CD4-positive, alpha-beta T cell treated with Interleukin-15 for 1 hour (primary cell): ENCODE measurements around the gene REXO4.

Experiments used
- DNase-seq: peaks from one replicate; pipeline ENCODE4 v3.0.0-alpha.2; 2020

The REXO4 gene

DNA sequence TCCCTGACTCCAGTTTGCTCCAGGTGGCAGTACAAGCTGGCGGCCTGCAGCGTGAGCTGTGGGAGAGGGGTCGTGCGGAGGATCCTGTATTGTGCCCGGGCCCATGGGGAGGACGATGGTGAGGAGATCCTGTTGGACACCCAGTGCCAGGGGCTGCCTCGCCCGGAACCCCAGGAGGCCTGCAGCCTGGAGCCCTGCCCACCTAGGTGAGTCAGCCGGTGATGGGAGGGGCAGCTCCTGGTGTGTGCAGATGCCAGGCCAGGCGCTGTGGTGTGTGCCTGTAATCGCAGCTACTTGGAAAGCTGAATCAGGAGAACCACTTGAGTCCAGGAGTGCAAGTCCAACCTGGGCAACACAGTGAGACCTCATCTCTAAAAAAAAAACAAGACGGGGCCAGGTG lies 31.9 kb upstream of the REXO4 start:
- no peak for DNase-seq

DNA sequence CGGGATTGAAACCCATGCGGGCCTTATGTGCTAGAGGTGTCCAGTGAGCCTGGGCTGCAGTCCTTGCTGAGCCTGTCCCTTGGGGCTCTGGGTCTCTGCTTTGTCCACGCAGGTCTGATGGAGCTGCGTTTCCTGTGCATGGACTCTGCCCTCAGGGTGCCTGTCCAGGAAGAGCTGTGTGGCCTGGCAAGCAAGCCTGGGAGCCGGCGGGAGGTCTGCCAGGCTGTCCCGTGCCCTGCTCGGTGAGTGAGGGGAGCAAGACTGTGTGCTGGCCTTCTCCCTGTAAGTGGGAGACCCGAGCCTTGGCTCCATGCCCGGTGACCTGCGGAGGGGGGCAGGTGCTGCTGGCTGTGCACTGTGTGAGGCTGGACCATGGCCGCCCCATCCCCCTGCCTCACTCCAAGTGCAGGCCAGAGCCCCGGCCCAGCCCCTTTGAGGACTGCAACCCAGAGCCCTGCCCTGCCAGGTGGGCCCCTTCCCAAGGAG lies 30.7 kb upstream of the REXO4 start:
- DNase-seq, result no peak

DNA sequence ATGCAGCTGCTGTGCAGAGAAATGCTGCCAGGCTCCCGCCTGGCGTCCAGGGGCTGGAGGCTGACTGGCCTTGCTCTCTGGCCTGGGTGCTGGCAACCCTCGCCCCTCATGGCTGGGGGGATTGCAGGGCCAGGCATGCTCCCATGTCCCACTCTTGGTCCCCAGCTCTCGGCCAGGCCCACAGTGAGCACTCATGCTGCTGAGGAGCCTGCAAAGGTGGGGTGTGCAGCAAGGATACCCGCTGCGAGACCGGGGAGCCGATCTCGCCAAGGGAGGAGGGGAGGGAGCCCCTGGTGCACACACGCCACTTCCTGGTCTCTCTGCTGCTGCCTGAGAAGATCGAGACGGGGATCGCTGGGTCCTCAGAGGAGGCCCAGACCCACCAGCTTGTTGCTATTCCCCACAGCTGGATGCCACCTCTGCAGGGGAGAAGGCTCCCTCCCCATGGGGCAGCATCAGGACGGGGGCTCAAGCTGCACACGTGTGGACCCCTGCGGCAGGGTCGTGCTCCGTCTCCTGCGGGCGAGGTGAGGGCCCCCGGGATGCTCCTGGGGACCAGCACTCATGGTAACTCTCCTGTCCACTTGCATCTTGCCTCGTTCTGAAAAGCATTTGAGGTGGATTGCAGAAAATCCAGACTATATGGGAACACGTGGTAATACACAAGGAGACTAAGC lies 27.6 kb upstream of the REXO4 start:
- no peak for DNase-seq

DNA sequence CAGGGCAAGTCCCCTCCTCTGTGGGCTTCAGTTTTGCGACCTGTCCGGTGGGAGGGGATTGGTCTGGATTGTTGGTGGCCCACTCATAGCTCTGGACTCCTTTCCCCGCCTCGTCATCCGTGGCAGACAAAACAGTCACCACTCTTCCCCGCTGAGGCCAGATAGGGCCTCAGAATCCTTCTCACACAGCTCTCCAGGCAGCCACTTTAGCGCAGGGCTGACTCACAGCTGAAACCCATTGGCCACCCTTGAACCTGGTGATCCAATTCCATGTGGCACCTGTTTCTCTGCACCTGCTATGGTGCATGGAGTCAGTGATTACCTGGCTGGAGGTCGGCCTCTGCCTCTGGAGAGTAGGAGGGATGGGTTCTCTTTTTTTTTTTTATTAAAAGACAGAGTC lies 26.2 kb upstream of the REXO4 start:
- DNase-seq, result no peak

DNA sequence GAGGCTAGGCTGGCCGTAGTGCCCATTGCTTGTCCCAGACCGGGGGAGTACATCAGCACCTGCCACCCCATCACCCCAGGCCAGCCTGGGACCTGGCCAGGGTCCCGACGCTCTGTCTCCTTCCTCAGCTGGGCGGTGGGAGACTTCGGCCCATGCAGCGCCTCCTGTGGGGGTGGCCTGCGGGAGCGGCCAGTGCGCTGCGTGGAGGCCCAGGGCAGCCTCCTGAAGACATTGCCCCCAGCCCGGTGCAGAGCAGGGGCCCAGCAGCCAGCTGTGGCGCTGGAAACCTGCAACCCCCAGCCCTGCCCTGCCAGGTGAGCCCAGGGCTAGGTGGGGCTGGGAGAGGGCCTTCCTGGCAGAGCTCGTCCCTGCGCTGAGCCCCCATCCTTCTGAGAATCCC lies 25.4 kb upstream of the REXO4 start:
- no peak for DNase-seq

DNA sequence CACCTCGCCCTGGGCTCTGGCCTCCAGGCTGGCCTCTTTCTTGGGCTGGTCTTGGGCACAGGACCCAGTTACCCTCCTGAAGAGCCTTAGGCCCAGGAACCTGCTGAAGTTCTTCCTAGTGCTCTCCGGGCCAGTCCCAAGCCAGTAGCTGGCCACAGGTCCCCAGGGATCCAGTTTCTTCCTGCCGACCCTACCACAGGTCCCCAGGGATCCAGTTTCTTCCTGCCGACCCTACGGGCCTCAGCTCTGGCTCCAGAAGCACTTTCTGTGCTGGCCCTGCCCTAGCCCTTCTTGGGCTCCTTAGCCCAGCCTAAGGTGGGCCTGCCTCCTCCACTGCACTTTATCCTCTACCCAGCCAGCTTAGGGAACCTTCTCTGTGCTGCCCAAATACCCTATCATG lies 23.8 kb upstream of the REXO4 start:
- DNase-seq, result no peak

DNA sequence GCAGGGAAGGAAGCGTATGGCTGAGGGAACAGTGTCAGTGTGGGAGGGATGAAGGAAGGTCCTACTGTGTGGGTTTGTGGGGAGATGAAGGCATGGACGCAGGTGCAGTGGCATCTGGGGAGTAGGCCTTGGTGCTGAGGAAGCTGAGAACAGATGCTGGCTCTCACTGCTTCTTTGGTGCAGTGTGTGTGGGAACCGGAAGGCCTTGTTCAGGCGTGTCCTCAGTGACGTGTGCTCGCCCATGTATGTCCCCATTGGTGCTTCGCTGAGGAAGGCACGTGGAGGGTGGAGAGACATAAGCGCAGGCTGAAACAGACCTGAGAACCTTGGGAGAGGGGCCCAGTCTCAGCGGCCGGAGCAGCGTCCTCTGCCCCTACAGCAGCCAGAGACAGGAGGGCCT lies 23.1 kb upstream of the REXO4 start:
- peak; percentile 71 for DNase-seq

DNA sequence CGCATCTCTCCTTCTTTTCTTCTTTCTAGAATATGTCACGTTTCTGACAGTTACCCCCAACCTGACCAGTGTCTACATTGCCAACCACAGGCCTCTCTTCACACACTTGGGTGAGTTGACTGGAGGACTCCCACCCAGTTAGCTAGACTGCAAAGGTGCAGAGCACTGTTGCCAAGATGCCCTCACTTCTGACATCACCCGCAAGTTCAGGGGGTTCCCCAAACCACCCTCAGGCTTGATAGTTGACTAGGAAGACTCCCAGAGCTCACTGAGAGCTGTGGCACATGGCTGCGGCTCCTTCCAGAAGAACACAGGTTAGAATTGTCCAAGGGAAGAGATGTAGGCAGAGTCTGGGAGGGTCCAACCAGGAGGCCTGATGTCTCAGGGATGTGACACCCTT lies 21.5 kb upstream of the REXO4 start:
- no peak for DNase-seq

DNA sequence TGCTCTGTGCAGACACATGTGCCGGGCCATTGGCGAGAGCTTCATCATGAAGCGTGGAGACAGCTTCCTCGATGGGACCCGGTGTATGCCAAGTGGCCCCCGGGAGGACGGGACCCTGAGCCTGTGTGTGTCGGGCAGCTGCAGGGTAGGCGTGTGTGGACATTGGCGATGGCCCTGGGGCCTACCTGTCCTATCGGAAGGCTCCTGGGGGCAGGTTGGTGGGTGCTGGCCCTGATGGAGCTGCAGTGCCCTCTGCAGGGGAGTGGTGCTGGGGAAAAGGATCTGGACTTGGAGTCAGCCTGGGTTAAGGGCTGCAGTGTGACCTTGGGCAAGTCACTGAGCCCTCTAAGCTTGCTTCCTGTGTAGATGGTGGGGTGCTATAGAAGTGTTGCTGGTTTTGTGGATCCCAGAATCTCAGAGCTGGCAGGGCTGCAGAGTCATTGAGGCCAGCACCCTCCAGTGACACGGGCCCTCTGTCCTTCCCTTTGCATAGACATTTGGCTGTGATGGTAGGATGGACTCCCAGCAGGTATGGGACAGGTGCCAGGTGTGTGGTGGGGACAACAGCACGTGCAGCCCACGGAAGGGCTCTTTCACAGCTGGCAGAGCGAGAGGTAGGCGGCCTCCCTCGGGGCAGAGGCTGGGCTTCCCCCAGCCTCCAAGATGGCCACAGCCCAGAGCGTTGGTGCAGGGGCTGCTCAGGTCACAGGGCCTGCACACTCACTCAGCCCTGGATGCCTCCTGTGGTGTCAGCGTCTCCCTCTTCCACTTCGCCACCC lies 20.1 kb upstream of the REXO4 start:
- no peak for DNase-seq

DNA sequence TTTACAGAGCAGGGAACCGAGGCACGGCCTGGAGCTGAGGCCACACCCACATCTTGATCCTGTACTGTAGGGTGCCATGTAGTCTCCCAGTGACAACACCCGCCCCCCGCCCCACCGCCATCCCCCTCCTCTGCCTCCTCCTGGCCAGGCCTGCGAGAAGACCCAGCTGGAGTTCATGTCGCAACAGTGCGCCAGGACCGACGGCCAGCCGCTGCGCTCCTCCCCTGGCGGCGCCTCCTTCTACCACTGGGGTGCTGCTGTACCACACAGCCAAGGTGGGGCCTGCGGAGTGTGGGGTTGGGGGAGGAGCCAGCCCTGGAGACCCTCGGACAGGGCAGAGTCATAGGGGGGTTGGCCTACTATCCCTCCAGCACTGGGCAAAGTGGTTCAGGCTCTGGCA lies 18.9 kb upstream of the REXO4 start:
- no peak for DNase-seq

DNA sequence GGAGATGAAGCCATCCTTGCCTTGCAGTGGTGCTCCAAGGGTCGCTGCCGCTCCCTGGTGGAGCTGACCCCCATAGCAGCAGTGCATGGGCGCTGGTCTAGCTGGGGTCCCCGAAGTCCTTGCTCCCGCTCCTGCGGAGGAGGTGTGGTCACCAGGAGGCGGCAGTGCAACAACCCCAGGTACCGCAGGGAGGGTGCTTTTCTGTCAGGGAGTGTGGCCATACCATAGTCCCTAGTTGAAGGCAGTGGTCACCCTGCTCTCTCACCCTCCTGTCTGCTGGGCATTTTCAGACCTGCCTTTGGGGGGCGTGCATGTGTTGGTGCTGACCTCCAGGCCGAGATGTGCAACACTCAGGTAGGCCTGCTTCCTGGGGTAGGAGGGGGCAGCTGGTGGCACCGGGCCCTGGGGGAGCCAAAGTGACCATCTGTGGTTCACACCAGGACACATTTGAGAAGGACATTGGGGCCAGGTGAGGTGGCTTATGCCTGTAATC lies 15.6 kb upstream of the REXO4 start:
- no peak for DNase-seq

DNA sequence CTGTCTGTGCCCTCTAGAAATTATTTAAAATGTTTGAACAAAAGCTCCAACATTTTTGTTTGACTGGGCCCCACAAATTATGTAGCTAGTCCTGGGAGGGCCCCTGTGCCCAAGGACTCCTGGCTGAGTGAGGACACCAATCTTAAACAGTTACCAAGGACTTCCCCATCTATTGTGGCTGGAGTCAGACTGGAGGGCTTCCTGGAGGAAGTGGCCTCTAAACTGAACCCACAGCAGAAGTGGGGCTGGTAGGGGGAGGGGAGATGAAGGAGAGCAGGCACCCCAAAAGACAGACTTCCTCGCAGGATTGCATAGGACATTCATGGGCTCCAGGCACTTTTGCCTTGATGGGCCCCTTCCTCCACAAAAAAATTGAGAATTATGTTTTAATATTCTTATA lies 12.4 kb upstream of the REXO4 start:
- no peak for DNase-seq

DNA sequence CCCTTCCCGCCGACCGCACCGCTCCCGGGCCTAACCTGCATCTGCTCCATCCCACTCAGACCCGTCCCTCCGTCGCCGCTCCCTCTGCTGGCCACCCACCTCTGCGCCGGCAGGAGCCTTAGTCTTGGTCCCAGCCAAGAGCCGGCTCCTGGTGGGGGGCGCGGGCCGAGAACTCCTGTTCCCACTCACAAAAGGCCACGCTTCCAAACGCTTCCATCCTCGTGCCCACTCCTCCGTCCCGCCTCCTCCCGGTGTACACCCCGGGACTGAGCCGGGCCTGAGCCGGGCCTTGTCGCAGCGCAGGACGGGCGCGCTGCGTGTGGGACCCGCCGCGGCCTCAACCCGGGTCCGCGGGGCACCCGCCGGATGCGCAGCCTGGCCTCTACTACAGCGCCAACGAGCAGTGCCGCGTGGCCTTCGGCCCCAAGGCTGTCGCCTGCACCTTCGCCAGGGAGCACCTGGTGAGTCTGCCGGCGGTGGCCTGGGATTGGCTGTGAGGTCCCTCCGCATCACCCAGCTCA lies 11.9 kb upstream of the REXO4 start:
- no peak for DNase-seq

DNA sequence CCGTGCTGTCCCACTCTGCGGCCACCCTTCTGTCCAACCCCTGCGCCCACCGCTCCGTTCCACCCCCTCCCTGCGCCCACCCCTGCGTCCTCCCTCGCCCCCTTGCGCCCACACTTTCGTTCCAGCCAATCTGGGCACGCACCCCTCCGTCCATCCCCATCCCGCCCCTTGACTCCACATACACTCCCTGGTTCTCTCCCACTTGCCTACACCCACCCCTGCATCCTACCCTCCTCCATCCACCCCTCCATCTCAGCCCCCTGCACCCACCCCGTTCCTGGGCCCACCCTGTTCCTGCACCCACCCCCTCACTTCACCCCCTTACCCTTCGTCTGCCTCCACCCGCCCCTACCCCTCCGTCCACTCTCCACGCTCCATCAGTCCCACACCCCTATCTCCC lies 11.4 kb upstream of the REXO4 start:
- no peak for DNase-seq

DNA sequence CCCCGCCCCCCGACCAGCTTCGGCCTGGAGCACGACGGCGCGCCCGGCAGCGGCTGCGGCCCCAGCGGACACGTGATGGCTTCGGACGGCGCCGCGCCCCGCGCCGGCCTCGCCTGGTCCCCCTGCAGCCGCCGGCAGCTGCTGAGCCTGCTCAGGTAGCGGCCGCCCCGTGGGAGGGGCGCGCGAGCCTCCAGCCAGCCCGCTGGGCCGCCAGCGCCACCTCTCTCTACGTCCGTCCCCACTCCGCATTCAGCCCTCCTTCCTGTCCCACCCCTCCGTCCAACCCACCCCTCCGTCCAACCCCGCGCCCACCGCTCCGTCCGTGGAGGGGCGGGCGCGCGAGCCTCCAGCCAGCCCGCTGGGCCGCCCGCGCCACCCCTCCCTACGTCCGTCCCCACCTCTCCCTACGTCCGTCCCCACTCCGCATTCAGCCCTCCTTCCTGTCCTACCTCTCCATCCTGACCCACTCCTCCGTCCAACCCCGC lies 10.8 kb upstream of the REXO4 start:
- no peak for DNase-seq

DNA sequence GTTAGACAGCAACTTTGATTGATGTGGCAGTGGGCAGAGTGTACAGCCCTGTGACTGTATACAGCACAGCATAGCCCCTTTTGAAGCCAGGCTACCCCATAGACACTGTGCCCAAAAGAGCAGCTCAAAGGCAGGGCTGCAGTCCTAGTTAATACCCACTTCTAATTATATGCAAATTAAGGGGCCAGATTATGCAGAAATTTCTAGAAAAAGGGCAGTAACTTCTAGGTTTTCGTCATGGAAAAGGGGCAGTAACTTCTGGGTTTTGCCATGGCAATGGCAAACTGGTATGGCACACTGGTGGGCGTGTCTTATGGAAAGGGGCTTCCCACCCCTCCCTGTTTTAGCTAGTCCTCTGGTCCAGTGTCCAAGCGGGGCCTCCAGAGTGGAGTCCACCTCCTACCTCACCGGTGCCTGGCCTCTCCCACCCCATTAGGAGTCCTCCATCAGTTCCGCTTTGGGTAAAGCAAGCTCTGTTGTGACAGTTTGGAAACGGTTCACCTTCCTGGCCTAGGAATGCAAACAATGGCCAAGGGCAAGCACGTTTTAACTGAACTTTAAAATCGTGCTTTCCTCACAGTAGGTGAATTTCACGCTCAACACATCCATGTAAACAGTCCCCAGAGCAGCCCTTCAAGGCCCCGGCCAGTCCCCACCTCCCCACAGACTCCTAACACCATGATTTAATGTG lies 10.0 kb upstream of the REXO4 start:
- DNase-seq, result no peak

DNA sequence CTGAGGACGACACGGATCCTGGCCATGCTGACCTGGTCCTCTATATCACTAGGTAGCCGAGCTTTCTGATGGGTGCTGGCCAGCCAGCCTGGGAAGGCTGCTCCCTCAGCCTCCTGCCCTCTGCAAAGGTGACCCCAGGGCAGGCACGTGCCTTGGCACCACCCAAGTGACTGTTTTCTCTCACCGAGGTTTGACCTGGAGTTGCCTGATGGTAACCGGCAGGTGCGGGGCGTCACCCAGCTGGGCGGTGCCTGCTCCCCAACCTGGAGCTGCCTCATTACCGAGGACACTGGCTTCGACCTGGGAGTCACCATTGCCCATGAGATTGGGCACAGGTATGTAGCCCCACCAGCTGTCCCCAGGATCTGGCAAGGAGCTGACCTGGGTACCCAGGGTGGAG lies 8.2 kb upstream of the REXO4 start:
- no peak for DNase-seq

DNA sequence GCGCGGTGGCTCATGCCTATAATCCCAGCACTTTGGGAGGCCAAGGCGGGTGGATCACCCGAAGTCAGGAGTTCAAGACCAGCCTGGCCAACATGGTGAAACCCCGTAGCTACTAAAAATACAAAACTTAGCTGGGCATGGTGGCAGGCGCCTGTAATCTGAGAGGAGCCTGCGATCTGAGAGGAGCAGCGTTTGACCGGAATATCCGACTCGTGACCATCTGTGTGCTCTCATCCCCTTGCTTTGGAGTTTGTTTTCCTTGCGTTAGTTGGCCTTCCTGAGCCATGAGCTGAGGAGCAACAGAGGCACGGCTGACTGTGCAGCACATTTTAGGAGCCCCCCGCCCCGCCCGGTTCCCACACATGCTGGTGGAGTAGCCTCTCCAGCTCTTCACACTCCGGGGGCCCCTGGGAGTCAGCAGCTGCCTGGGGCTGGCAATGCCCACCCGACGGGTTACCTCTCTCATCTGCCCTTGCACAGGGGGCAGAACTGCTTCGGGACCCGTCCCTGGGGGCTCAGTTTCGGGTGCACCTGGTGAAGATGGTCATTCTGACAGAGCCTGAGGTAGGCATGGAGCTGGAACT lies 7.3 kb upstream of the REXO4 start:
- no peak for DNase-seq

DNA sequence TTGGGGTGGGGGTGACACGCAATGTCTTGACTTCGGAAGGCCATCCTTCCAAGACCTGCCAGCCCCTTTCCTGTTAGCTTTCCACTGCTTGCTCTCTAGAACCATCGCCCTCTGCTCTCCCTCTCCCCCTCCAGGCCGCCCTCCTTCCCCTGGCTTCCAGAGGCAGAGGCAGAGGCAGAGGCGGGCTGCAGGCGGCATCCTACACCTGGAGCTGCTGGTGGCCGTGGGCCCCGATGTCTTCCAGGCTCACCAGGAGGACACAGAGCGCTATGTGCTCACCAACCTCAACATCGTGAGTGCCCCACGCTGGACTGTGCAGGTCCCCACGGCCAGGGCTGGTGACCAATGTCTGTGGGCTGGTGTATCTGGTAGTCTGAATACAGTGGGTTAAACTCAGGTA lies 6.4 kb upstream of the REXO4 start:
- no peak for DNase-seq

DNA sequence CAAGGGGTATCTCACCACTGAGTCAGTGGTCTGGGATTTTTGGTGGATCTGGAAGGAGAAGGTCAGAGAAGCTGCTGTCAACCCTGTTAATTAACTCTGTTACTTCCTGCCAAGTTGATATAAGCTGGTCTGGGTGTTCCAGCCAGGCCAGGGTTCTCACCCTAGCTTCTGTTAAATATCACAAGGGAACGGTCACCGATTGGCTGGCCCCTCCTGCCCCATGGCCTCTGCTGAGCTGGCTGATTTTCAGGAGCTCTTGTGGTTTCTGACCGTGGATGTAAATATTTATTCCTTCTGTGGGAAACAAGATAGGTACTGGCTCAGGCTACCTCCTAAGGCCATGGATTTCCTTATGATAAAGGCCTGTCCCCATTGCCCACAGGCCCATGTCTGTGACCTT lies 5.4 kb upstream of the REXO4 start:
- no peak for DNase-seq

DNA sequence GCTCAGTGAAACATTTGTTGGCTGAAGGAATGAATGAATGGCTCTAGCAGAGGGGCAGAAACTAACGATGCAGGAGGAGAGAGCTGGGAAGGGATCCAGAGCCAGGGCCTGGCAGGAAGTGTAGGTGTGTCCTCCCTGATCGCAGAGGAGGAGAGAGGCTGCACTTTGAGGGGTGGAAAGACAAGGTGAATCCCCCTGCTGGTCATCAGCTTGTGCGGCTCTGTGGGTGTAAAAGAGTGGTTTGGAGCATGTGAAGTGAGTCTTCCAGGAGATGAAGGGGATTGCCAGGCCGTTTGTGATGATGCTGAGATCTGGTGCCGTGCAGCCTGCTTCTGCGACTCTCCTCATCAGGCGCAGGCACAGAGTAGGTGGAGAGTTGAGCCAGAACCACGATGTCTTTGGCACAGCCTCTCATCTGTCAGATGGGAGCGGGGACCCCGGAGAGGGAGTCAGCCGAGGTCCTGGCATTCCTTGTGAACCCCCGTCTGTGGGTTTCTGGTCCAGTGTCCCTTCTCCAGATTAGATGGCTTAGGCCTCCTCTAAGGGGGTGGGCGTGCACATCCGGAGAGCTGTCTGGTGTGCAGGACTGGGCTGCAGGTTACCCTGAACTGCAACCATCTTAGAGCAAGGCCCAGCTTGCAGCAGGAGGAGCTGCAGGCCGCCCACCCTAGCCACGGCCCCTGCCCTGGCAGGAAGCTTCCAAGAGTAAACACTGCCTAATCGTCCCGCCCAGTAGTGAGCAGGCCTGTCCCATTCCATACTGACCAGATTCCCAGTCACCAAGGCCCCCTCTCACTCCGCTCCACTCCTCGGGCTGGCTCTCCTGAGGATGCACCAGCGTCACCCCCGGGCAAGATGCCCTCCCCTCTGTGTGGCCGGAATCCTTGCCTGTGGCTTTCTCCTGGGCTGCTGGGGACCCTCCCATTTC lies 4.1 kb upstream of the REXO4 start, which contains the start of gene ADAMTS13:
TSS of gene ADAMTS13 (plus strand) at position 753 of the 928 bp plus-strand sequence. CDS start at position 830, 77 bp downstream.
- no peak for DNase-seq

DNA sequence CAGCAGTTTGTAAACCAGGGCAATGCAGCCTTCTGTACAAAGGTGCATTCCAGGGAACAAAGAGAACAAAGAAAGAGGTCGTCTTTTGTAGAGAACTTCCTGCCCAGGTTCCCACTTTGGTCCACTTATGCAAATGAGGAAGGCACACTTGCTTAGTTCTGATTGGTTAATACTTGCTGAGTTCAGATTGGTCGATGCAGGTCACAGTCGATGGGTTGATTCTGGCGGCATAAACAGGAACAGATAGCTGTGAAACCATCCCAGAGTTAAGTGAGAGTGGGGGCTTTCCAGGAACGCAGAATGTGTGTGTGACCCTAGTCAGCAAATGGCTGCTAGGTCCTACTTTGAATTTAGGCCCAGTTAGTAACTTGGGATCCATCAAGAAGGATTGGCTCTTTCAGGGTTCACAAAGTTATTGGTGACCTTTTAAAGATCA lies 2.6 kb upstream of the REXO4 start:
- DNase-seq, result peak; percentile 70
